ENCODE data around the gene DDX24. TPM values are rescaled to one million over a fixed set of nuclear protein-coding genes. Genes with fewer than 3 reads are reported as not detected.

DDX24 gene
- total RNA-seq, 1 donor from 2014 or later, result 151 TPM

DNA sequence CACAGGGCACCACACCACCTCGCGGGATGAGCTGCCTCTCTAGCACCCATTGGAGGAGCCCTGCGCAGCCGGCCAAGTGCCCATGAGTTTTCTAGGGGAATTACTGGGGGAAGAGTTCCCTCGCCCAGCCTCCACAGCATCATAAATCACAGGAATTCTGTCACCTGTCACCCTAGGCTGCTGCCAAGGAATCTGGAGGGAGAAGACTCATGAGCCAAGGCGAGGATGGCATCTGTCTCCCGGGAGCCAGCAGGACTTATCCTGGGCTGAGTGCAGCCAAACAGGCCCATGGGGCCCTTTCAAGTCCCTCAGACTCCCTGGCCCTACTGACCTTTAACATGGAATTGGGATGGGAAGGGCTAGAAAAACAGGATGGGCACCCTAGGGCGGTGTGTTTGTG is 62.7 kb downstream of the DDX24 start:
- no peak for DNase-seq (ENCODE audit: low spot score in 2 of 2, unreplicated experiment in 2 of 2)
- no peaks in the 10 kb centered on the region for H3K36me3 Mint-ChIP-seq
- peaks cover 3% of the 10 kb centered on the region for H3K4me1 Mint-ChIP-seq
- H3K27ac Mint-ChIP-seq, result no peak overlapping the region
- TF ChIP-seq, protein P1, sequence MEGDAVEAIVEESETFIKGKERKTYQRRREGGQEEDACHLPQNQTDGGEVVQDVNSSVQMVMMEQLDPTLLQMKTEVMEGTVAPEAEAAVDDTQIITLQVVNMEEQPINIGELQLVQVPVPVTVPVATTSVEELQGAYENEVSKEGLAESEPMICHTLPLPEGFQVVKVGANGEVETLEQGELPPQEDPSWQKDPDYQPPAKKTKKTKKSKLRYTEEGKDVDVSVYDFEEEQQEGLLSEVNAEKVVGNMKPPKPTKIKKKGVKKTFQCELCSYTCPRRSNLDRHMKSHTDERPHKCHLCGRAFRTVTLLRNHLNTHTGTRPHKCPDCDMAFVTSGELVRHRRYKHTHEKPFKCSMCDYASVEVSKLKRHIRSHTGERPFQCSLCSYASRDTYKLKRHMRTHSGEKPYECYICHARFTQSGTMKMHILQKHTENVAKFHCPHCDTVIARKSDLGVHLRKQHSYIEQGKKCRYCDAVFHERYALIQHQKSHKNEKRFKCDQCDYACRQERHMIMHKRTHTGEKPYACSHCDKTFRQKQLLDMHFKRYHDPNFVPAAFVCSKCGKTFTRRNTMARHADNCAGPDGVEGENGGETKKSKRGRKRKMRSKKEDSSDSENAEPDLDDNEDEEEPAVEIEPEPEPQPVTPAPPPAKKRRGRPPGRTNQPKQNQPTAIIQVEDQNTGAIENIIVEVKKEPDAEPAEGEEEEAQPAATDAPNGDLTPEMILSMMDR (IDR thresholded peaks at IDR 0.05; ENCODE audit: unreplicated experiment), result no peak
- H3K4me3 Mint-ChIP-seq, result no peak overlapping the region
- peaks cover 3% of the 10 kb centered on the region for H3K27me3 Mint-ChIP-seq (ENCODE audit: low read depth)
- no peaks in the 10 kb centered on the region for H3K9me3 Mint-ChIP-seq

DNA sequence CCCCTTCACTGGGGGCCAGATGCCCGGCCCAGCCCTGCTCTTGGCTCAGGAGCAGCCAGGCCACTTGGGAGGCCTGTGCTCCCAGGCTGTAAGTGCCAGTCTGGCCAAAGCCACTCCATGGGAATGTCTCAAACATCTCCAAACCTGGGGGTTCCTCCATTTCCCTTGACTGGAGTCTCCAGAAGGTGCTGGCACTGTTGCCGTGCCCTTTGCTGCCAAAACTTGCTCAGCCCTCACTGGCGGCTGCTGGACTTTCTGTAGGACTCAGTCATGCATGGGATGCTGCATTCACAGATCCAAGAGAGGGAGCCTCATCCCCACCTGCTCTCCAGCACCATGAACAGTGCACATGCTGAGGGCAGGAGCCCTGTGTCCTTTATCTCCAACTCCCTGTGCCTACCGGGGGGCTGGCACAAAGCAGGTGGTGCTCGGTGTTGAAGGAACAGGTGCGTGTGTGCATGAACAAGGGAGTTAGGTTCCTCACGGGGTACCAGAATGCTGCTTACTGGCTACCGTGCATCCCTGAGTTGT is 64.5 kb downstream of the DDX24 start:
- DNase-seq (ENCODE audit: low spot score in 2 of 2, unreplicated experiment in 2 of 2), result no peak
- H3K27me3 Mint-ChIP-seq (ENCODE audit: low read depth), result peaks cover 3% of the 10 kb centered on the region
- no peak overlapping the region for H3K27ac Mint-ChIP-seq
- no peaks in the 10 kb centered on the region for H3K36me3 Mint-ChIP-seq
- peaks cover 7% of the 10 kb centered on the region for H3K4me1 Mint-ChIP-seq
- TF ChIP-seq, protein P1 (IDR thresholded peaks at IDR 0.05; ENCODE audit: unreplicated experiment), result no peak
- H3K4me3 Mint-ChIP-seq, result no peak overlapping the region
- no peaks in the 10 kb centered on the region for H3K9me3 Mint-ChIP-seq

DNA sequence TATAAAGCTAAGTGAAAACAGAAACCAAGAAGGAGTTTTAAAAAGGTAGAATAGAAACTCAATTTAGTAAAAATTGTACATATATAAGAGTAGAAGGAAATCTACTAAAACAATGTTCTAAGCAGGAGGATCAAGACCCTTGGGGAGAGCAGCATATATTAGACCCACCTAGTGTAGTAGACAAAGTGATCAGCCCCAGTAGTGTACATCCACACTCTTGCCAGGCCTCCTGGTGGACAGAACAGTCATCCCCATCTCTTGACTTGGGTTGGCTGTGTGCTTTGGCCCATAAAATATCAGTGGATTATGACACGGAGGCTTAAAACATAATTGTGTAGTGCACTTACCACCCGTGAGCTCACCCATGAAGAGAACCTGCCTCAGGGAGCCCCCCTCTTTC is 65.8 kb downstream of the DDX24 start:
- H3K9me3 Mint-ChIP-seq, result no peaks in the 10 kb centered on the region
- DNase-seq (ENCODE audit: low spot score in 2 of 2, unreplicated experiment in 2 of 2), result no peak

DNA sequence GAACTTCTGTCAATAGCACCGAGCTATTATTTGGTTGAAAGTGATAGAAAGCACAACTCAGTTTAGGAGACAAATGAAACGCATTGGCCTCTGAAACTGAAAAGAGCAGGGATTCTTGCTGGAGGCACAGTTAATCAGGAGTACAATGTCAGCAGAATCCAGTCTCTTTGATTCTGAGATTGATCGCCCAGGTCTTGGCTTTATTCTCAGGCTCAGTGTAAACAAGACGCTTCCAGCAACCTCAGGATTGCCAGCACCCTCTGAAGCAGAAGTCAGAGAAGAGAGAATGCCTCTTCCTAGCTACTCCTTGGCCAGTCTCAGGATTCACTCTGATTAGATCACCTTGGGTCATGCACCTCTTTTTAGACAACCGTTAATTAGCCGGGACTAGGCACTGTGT is 66.6 kb downstream of the DDX24 start:
- peaks cover 13% of the 10 kb centered on the region for H3K4me1 Mint-ChIP-seq
- H3K4me3 Mint-ChIP-seq, result no peak overlapping the region
- peaks cover 3% of the 10 kb centered on the region for H3K27me3 Mint-ChIP-seq (ENCODE audit: low read depth)
- TF ChIP-seq, protein P1 (IDR thresholded peaks at IDR 0.05; ENCODE audit: unreplicated experiment), result no peak
- peak overlapping the region; percentile 34 for H3K27ac Mint-ChIP-seq
- no peaks in the 10 kb centered on the region for H3K36me3 Mint-ChIP-seq
- DNase-seq (ENCODE audit: low spot score in 2 of 2, unreplicated experiment in 2 of 2), result no peak
- H3K9me3 Mint-ChIP-seq, result no peaks in the 10 kb centered on the region

More for the DNA sequence above, 65.8 kb downstream of the DDX24 start:
- Mint-ChIP-seq H3K27ac (no peak overlapping the region), H3K27me3 (ENCODE audit: low read depth) (peaks cover 3% of the 10 kb centered on the region), H3K4me3 (no peak overlapping the region), H3K36me3 (no peaks in the 10 kb centered on the region), H3K4me1 (peaks cover 9% of the 10 kb centered on the region)
- TF ChIP-seq, protein P1 (IDR thresholded peaks at IDR 0.05; ENCODE audit: unreplicated experiment), result no peak

DNA sequence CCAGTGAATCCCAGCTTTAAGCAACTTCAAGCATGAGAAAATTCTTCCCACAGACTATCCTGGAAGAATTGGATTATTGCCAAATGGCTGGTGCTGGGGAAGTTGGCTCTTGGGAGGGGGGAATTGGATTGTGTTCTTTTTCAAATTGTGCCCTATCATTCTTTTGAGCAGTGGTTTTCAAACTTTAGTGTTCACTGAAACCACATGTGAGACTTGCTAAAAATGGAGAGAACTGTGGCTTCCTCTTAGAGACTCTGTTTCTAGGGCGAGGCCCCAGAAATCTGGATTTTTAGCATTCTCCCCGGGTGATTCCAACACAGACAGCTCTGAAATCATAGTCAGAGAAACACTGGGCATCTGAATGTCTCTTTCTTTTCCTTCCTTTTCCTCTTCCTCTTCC is 69.2 kb downstream of the DDX24 start:
- H3K4me3 Mint-ChIP-seq, result no peak overlapping the region
- peaks cover 13% of the 10 kb centered on the region for H3K4me1 Mint-ChIP-seq
- no peaks in the 10 kb centered on the region for H3K9me3 Mint-ChIP-seq
- H3K36me3 Mint-ChIP-seq, result no peaks in the 10 kb centered on the region
- peaks cover 5% of the 10 kb centered on the region for H3K27me3 Mint-ChIP-seq (ENCODE audit: low read depth)
- H3K27ac Mint-ChIP-seq, result peak overlapping the region; percentile 72
- TF ChIP-seq, protein P1 (IDR thresholded peaks at IDR 0.05; ENCODE audit: unreplicated experiment), result no peak
- no peak for DNase-seq (ENCODE audit: low spot score in 2 of 2, unreplicated experiment in 2 of 2)

DNA sequence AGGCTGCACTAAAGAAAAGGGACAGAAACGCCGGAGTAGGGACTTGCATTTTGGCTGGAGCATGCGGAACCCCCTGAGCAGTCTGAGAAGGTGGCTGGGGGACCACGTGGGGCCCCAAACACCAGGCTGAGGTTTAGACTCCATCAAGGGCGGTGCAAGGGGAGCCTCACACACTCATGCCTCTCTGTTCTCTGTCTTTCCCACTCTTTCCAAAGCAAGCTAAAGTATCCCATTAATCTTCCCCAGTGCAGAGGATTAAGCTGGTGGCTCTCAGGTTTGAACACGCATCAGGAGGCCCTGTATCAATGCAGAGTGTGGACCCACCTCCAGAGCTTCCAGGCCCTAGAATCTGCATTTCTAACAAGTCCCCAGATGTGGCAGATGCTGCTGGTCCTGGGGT is 70.4 kb downstream of the DDX24 start:
- no peak overlapping the region for H3K4me3 Mint-ChIP-seq
- DNase-seq (ENCODE audit: low spot score in 2 of 2, unreplicated experiment in 2 of 2), result no peak
- no peaks in the 10 kb centered on the region for H3K9me3 Mint-ChIP-seq
- peaks cover 13% of the 10 kb centered on the region for H3K4me1 Mint-ChIP-seq
- H3K27ac Mint-ChIP-seq, result no peak overlapping the region
- H3K27me3 Mint-ChIP-seq (ENCODE audit: low read depth), result peaks cover 4% of the 10 kb centered on the region
- H3K36me3 Mint-ChIP-seq, result no peaks in the 10 kb centered on the region
- TF ChIP-seq, protein P1 (IDR thresholded peaks at IDR 0.05; ENCODE audit: unreplicated experiment), result no peak

Data from mesothelial cell of epicardium (in vitro differentiated cells).